DND-41 (cell line): ENCODE data around the gene PIAS2.

Experiments used
- CTCF ChIP-seq: IDR thresholded peaks from 2 replicates; pipeline ENCODE4 v1.5.1; 2012; ENCODE audit warnings: borderline replicate concordance, low read length, moderate library complexity, mild to moderate bottlenecking; ENCODE audit not compliant: poor library complexity, severe bottlenecking; ENCODE audit errors: extremely low read depth
- EZH2 ChIP-seq: IDR thresholded peaks from 3 replicates; pipeline ENCODE4 v1.6.1; 2012; ENCODE audit warnings: borderline replicate concordance, low read depth, mild to moderate bottlenecking, moderate library complexity, low read length, inconsistent platforms; ENCODE audit not compliant: severe bottlenecking

GRCh38 chr18:46849007-46849406, 68.3 kb downstream of the PIAS2 start:
- TF ChIP-seq CTCF (no peak), EZH2 (no peak)
